ENCODE results near the gene NR1H2.

The NR1H2 gene

DNA sequence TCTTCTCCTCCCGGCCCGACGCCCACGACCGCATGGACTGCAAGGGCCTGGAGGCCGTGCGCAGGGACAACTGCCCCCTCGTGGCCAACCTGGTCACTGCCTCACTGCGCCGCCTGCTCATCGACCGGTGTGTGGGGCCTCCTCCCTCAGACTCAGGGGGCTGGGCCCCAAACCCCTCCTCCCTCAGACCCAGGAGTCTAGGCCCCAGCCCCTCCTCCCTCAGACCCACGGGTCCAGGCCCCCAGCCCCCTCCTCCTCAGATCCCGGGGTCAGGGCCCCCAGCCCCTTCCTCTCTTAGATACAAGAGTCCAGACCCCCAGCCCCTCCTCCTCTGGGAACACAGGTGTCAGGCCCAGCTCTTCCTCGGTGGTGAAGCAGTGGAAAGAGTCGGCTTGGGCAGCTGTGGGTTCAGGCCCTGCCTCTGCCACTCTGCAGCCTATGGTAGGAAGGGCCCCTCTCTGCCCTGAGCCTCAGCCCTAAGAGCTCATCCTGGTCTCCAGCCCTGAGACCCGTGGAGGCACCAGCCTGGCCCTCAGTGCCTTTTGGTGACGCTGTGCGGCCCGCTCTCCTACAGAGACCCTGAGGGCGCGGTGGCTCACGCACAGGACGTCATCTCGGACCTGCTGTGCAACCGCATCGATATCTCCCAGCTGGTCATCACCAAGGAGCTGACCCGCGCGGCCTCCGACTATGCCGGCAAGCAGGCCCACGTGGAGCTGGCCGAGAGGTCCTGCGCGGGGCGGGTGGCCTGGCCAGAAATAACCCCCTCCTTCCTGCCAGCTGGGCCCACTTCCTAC is 38.8 kb downstream of the NR1H2 start:
- ATAC-seq (ENCODE audit: low read depth): peak; percentile 46
- H3K9me3 Mint-ChIP-seq: no peaks in the 10 kb centered on the region
- H3K4me1 Mint-ChIP-seq: peaks cover 27% of the 10 kb centered on the region
- H3K4me3 Mint-ChIP-seq: peak overlapping the region; percentile 84
- DNase-seq (ENCODE audit: low spot score in 2 of 2): peak; percentile 92 to 95
- H3K27ac Mint-ChIP-seq: peak overlapping the region; percentile 98
- no peaks in the 10 kb centered on the region for H3K27me3 Mint-ChIP-seq
- H3K36me3 Mint-ChIP-seq: peaks cover 13% of the 10 kb centered on the region

DNA sequence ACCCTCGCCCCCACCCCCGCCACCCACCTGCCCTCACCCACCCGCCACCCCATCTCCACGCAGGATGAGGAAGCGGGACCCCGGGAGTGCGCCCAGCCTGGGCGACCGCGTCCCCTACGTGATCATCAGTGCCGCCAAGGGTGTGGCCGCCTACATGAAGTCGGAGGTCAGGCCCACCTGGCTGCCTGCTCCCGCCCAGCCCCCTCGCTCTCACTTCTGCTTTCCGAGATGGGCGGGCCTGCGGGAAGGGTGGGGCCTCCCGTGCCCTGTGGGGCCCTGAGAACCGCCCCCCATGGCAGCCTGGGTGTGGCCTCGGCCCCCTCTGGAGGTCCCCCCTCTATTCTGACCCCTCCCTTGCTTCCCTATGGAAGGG is 39.4 kb downstream of the NR1H2 start:
- H3K27ac Mint-ChIP-seq: peak overlapping the region; percentile 98
- ATAC-seq (ENCODE audit: low read depth): peak; percentile 71
- peaks cover 18% of the 10 kb centered on the region for H3K36me3 Mint-ChIP-seq
- peak; percentile 90 to 94 for DNase-seq (ENCODE audit: low spot score in 2 of 2)
- no peaks in the 10 kb centered on the region for H3K9me3 Mint-ChIP-seq
- peaks cover 32% of the 10 kb centered on the region for H3K4me1 Mint-ChIP-seq
- H3K27me3 Mint-ChIP-seq: no peaks in the 10 kb centered on the region
- H3K4me3 Mint-ChIP-seq: peak overlapping the region; percentile 84

DNA sequence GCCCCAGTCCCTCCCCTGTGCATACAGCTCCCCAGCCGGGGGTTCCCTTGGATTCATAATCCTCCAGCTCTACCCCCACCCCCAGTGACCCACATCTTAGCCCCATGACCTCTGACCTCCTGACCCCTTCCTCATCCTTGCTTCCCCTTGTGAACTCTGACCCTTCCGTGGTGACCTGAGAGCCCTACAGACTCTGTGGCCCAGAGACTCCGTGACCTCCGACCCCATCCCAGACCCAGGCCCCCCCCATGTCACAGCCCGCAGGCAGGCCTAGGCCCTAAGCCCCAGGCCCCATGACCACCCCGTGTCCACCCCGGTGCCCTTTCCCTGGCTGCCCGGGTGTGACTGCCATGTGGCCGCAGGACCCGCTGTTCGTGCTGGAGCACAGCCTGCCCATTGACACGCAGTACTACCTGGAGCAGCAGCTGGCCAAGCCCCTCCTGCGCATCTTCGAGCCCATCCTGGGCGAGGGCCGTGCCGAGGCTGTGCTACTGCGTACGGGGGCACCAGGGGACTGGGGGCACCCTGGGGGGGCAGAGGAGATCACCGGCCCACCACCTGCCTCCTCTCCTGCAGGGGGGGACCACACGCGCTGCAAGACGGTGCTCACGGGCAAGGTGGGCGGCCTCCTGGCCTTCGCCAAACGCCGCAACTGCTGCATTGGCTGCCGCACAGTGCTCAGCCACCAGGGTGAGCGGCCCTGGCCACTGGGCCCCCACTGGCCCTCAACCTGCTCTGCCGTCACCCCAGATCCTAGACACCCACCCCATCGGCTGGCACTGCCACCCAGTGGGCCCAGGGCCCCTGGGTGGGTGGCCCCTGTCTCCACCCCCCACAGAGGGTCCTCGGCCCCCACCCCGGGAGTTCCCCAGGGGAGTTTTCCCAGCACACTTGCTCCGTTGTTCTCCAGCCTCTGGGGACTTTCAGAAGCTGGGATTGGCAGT is 40.0 kb downstream of the NR1H2 start:
- H3K27ac Mint-ChIP-seq: peak overlapping the region; percentile 98
- no peaks in the 10 kb centered on the region for H3K9me3 Mint-ChIP-seq
- no peaks in the 10 kb centered on the region for H3K27me3 Mint-ChIP-seq

DNA sequence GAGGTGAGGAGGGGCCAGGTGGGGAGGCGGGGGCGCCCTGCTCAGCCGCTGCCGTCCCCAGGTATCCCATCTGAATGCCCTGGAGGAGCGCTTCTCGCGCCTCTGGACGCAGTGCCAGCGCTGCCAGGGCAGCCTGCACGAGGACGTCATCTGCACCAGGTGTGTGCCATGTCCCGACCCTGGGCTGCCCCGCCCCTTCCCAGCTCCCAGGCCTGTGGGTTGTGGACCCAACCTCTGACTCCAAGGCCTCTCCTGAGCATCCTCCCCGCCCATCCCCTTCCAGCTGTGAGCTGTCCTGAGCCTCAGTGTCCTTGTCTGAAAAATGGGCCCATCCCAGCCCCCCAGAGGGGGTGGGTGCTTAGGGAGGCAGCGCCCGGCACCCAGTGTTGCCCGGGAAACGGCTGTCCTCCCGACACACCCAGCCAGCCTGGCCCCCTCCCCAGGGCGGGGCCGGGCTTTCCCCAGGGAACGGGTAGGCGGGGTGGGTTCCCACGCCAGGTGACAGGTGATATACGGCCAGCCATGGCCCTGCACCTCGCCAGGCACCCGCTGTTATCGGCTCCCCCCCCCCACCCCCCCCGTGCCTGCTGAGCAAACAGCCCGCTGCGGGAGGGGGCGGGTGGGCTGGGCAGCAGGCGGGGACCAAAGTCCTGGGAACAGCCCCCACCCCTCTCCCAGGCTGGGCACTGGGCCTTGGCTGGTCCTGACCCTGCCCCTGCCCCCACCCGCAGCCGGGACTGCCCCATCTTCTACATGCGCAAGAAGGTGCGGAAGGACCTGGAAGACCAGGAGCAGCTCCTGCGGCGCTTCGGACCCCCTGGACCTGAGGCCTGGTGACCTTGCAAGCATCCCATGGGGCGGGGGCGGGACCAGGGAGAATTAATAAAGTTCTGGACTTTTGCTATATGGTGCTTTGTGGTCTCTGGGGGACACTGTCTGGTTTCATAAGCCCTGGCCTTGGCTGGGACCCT is 41.1 kb downstream of the NR1H2 start:
- Mint-ChIP-seq H3K36me3 (peaks cover 26% of the 10 kb centered on the region), H3K27ac (peak overlapping the region; percentile 98), H3K9me3 (no peaks in the 10 kb centered on the region), H3K4me3 (peak overlapping the region; percentile 100), H3K4me1 (peaks cover 40% of the 10 kb centered on the region), H3K27me3 (no peaks in the 10 kb centered on the region)
- ATAC-seq (ENCODE audit: low read depth) (peak; percentile 1), DNase-seq (ENCODE audit: low spot score in 2 of 2) (peak in 1 of 2 donors; percentile 59)

More for the DNA sequence above, 40.0 kb downstream of the NR1H2 start:
- Mint-ChIP-seq H3K4me1 (peaks cover 36% of the 10 kb centered on the region), H3K36me3 (peaks cover 22% of the 10 kb centered on the region), H3K4me3 (peak overlapping the region; percentile 84)
- DNase-seq (ENCODE audit: low spot score in 2 of 2): peak in 1 of 2 donors; percentile 55
- no peak for ATAC-seq (ENCODE audit: low read depth)

DNA sequence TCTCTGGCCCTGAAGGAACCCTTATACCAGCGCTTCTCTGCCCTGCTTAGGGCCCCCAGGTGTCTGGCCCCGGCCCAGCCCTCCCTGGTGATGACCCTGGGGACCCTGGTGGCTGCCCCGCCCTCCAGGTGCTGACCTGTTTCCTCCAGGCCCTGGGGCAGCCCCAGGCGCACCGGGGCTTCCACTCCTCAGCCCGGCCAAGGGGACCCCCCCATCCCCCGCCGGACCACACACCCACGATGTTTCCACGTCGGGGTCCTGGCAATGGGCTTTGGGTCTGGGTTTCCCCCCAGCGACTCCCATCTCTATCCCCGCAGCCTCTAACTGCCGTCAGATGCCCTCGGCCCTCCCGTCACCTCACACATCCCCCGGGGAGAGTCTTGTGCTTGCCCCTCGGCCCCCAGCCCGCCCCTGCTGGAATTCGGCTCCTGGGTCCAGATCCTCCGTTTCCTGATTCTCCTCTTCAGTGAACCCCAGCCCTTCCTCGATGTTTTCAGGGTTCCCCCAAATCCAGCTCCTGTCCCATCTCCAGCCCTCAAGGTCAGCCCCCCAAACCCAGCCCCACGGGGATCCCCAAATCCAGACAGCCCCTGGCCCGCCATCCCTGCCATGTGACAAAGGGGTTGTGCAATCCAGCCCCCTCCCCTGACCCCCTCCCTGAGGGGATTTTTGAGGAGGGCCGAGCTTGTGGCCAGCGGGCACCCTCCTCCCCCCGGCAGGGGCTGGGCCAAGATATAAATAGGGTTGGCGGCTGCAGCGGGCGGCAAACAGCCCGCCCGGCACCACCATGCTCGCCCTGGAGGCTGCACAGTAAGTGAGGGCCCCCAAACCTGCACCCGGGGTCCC is 42.1 kb downstream of the NR1H2 start, which contains the start of gene SPIB:
SPIB (plus strand) TSS at position 763 of the 846 bp plus-strand sequence; CDS start at position 788, 25 bp downstream.
- peaks cover 28% of the 10 kb centered on the region for H3K36me3 Mint-ChIP-seq
- no peaks in the 10 kb centered on the region for H3K27me3 Mint-ChIP-seq
- peak; percentile 12 for ATAC-seq (ENCODE audit: low read depth)
- peak within 1 kb of the TSS; percentile 100 for H3K4me3 Mint-ChIP-seq
- H3K4me1 Mint-ChIP-seq: peaks cover 45% of the 10 kb centered on the region
- H3K9me3 Mint-ChIP-seq: no peaks in the 10 kb centered on the region
- DNase-seq (ENCODE audit: low spot score in 2 of 2): peak; percentile 60 to 65
- H3K27ac Mint-ChIP-seq: peak within 1 kb of the TSS; percentile 97

DNA sequence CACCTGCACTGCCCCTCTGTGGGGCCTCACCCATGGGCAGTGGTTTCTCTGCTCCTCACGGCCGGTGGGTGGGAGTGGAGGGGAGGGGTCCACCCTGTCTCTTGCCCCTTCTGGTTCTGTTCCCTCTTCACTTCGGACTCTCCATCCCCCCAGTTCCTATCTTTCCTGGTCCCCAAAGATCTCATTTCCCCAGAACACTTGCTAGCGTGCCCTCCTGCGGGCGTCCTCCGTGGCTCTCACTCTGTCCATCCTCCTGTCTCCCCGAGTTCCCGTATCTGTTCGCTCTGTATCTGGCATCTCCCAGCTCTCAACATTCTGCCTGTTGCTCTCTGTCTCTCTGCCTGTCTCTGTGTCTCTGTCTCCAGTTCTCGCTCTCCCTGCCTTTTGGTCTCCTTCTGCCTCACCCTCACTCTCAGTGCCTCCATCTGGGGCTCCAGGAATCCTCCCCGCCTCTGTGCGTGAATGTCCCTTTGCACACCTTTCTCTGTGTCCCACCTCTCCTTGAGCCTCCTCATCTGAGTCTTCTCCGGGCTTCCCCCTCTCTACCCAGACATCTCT is 42.8 kb downstream of the NR1H2 start:
- no peak for ATAC-seq (ENCODE audit: low read depth)
- peak overlapping the region; percentile 97 for H3K27ac Mint-ChIP-seq
- H3K27me3 Mint-ChIP-seq: no peaks in the 10 kb centered on the region
- DNase-seq (ENCODE audit: low spot score in 2 of 2): no peak
- peaks cover 34% of the 10 kb centered on the region for H3K36me3 Mint-ChIP-seq
- no peaks in the 10 kb centered on the region for H3K9me3 Mint-ChIP-seq
- H3K4me1 Mint-ChIP-seq: peaks cover 52% of the 10 kb centered on the region
- H3K4me3 Mint-ChIP-seq: peak overlapping the region; percentile 100

DNA sequence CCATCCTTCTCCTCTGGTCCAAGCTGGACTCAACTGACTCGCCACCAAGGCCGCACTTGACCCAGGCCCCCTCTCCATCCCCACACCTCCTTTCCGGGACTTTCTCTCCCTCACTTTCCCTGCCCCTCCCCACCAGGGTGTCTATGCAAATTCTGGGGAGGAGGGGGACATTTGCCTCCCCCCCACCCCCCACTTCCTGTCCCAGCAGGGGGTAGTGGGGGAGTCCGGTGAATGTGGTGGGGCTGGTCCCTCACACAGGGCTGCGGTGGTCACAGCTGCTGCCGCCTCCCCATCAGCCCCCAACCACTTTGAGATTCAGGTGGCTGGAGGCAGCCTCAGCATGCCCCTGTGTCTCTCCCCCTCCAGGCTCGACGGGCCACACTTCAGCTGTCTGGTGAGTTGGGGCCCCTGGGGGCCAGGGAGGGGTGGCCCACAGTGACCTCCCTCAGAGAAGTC is 43.4 kb downstream of the NR1H2 start:
- Mint-ChIP-seq H3K4me3 (peak overlapping the region; percentile 100), H3K27ac (peak overlapping the region; percentile 97), H3K9me3 (no peaks in the 10 kb centered on the region), H3K4me1 (peaks cover 50% of the 10 kb centered on the region), H3K36me3 (peaks cover 35% of the 10 kb centered on the region), H3K27me3 (no peaks in the 10 kb centered on the region)
- DNase-seq (ENCODE audit: low spot score in 2 of 2) (no peak), ATAC-seq (ENCODE audit: low read depth) (no peak)

DNA sequence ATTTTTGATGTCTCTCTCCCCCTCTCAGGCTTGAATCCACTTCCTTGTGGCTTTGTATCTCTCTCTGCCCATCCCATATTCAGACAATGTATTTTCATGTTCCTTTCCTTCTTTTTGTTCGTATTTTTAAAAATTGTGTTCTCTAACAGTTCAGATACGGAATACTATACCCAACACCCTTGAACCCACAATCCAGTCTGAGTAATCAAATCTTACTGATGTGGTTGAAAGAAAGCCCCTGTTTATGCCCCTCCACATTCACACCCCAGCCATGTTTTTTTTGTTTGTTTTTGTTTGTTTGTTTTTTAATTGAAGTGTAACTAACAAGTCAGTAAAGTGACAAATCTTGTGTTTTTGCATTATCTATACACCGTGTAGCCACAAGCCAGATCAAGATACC is 43.9 kb downstream of the NR1H2 start:
- no peak for DNase-seq (ENCODE audit: low spot score in 2 of 2)
- peaks cover 45% of the 10 kb centered on the region for H3K4me1 Mint-ChIP-seq
- H3K4me3 Mint-ChIP-seq: peak overlapping the region; percentile 100
- no peaks in the 10 kb centered on the region for H3K27me3 Mint-ChIP-seq
- H3K9me3 Mint-ChIP-seq: no peaks in the 10 kb centered on the region
- ATAC-seq (ENCODE audit: low read depth): no peak
- H3K27ac Mint-ChIP-seq: peak overlapping the region; percentile 97
- H3K36me3 Mint-ChIP-seq: peaks cover 35% of the 10 kb centered on the region

DNA sequence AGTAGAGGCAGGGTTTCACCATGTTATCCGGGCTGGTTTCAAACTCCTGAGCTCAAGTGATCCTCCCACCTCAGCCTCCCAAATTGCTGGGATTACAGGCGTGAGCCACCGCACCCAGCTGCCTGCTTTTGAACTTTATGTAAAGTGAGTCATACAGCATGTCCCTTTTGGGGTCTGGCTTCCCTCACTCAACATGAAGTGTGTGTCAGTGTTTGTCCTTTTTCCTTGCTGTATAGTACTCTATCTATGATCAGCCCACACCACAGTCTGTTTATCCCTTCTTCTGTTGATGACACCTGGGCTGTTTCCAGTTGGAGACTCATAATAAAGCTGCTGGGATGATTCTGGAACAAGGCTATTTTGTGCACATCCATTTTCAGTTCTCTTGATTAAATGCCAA is 44.6 kb downstream of the NR1H2 start:
- Mint-ChIP-seq H3K9me3 (no peaks in the 10 kb centered on the region), H3K4me3 (peak overlapping the region; percentile 100), H3K36me3 (peaks cover 38% of the 10 kb centered on the region), H3K4me1 (peaks cover 40% of the 10 kb centered on the region), H3K27ac (peak overlapping the region; percentile 97), H3K27me3 (no peaks in the 10 kb centered on the region)
- ATAC-seq (ENCODE audit: low read depth) (no peak), DNase-seq (ENCODE audit: low spot score in 2 of 2) (no peak)

DNA sequence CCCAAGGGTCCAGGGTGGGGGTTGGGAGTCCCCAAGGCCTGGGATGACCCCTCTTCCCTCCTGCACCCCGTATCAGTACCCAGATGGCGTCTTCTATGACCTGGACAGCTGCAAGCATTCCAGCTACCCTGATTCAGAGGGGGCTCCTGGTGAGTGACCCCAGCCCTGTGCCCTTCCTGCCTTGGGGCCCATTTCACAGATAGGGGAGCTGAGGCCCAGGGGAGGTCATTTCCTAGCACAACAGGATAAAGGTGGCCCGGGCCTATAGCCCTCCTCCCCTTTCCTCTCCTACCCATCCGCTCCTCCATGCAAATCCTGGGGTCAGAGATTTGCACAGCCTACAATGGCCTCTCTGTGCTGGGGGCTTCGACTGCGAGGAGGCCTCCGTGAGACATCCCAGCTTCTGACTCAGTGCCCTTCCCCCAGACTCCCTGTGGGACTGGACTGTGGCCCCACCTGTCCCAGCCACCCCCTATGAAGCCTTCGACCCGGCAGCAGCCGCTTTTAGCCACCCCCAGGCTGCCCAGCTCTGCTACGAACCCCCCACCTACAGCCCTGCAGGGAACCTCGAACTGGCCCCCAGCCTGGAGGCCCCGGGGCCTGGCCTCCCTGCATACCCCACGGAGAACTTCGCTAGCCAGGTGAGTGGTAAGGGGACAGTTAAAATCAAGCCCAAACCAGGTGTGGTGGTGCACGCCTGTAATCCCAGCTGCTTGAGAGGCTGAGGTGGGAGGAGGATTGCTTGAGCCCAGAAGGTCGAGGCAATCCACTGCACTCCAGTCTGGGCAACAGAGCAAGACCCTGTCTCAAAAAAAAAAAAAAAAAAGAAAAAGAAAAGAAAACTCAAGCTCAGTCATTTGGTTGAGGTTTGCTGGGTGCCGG is 46.4 kb downstream of the NR1H2 start:
- Mint-ChIP-seq H3K36me3 (peaks cover 38% of the 10 kb centered on the region), H3K4me3 (peak overlapping the region; percentile 100), H3K27ac (peak overlapping the region; percentile 97), H3K27me3 (no peaks in the 10 kb centered on the region), H3K9me3 (no peaks in the 10 kb centered on the region), H3K4me1 (peaks cover 38% of the 10 kb centered on the region)
- DNase-seq (ENCODE audit: low spot score in 2 of 2) (no peak), ATAC-seq (ENCODE audit: low read depth) (no peak)

DNA sequence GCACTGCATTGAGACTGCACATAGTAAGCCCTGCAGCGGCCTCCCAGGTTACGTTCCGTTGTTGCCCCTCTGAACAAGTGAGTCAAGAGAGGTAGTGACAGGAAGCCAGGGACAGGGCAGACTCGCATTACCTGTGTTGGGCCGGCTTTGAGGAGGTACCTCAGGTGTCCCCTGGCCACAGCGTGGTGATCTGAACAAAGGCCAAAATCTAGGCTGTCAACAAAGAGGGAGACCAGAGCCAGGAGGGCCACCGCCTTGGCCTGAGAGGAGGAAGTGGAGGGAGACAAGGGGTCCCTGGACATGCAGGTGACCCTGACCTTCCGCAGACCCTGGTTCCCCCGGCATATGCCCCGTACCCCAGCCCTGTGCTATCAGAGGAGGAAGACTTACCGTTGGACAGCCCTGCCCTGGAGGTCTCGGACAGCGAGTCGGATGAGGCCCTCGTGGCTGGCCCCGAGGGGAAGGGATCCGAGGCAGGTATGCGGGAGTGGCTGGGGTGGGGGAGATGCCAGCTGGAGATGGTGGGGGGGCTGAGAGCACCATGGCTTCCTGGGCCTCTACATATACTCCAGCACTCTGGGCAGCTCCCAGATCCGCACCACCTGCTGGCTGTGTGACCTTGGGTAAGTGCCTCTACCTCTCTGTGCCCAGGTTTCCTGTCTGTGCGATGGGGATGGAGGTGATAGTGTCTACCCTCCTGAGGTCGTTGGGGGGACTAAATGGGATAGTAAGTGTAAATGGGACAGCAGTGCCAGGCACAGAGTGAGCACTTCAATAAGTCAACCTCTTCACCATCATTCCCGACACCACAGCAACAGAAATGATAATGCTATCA is 47.2 kb downstream of the NR1H2 start:
- Mint-ChIP-seq H3K27me3 (no peaks in the 10 kb centered on the region), H3K9me3 (no peaks in the 10 kb centered on the region), H3K4me3 (peak overlapping the region; percentile 52), H3K36me3 (peaks cover 38% of the 10 kb centered on the region), H3K27ac (peak overlapping the region; percentile 97), H3K4me1 (peaks cover 38% of the 10 kb centered on the region)
- ATAC-seq (ENCODE audit: low read depth): no peak
- DNase-seq (ENCODE audit: low spot score in 2 of 2): no peak
